Renal cortical epithelial cell (primary cell): ENCODE data around the gene BCCIP. TPM values are rescaled to one million over a fixed set of nuclear protein-coding genes. Genes with fewer than 3 reads are reported as not detected.
A peak's percentile ranks its signal among the peaks of the same experiment; 100 is the strongest.

Source experiments
- DNase-seq: peaks from one replicate; pipeline ENCODE4 v3.0.0-alpha.2; 2011; ENCODE audit warnings: low read depth
- total RNA-seq: library from RNA; depleted of rRNA; stranded (reverse); fragments of >200 nt; gene quantifications from 2 replicates; pipeline ENCODE4 v1.2.3, GENCODE V29; 2014

Gene BCCIP
- total RNA-seq, 1 donor from 2014 or later, result 71.1 TPM

GRCh38 chr10:125844751-125845221 is 21.4 kb downstream of the BCCIP start:
- no peak for DNase-seq

DNA sequence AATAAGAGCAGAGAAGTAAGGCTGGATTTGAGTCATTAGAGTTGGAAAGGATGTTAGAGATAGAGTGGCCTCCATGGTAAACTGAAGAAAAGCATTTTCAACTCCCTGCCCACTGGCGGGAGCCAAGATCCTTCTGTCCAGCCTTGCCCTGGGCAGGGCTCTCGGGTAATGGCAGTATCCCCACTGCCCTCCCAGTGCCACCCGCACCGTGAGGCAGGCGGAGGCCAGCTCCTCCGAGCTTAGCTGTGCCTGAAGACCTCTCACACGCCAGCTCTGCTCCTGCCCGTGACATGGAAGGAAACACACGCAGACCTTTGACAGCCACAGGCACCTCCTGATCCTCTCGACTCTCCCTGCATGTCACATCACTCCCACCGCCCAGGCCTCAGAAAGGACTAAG is 22.3 kb downstream of the BCCIP start:
- DNase-seq, result no peak

DNA sequence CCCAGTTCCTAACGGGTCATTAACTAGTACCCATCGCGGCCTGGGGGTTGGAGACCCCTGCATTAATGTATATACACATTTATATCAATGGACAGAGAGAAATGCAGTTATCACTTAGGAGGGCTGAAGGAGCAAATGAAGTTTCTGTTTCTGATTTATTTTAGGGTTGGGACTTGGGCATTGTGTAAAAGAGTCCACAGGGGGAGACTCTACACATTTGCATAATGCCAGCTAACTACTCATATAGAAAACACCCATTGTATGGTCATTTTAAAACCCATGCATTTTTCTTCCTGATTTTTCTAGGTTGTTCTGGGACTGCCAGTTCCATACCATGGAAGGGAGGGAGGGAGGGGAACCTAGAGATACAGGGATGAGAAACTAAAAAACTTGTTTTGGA is 23.5 kb downstream of the BCCIP start:
- DNase-seq, result no peak

GRCh38 chr10:125848371-125848770 is 25.0 kb downstream of the BCCIP start:
- no peak for DNase-seq

DNA sequence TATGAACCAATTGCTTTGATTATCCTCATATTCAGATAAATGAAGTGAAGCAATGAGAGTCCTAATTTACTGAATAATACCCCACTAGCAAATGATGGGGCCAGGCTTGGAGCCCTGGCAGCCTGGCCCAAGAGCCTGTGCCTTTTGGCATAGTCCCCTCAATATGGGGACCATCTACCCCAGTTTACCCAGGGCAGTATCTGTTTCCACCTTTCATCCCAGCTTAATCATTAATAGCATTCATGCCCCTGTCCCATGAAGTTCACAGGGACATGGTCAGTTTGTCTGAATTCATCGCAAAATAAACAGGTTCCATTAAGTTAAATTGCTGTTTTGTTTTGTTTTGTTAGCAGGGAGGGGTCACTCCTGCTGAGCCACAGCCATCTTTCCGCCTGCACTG is 25.5 kb downstream of the BCCIP start:
- DNase-seq, result no peak

GRCh38 chr10:125849448-125849847 is 26.1 kb downstream of the BCCIP start:
- no peak for DNase-seq

DNA sequence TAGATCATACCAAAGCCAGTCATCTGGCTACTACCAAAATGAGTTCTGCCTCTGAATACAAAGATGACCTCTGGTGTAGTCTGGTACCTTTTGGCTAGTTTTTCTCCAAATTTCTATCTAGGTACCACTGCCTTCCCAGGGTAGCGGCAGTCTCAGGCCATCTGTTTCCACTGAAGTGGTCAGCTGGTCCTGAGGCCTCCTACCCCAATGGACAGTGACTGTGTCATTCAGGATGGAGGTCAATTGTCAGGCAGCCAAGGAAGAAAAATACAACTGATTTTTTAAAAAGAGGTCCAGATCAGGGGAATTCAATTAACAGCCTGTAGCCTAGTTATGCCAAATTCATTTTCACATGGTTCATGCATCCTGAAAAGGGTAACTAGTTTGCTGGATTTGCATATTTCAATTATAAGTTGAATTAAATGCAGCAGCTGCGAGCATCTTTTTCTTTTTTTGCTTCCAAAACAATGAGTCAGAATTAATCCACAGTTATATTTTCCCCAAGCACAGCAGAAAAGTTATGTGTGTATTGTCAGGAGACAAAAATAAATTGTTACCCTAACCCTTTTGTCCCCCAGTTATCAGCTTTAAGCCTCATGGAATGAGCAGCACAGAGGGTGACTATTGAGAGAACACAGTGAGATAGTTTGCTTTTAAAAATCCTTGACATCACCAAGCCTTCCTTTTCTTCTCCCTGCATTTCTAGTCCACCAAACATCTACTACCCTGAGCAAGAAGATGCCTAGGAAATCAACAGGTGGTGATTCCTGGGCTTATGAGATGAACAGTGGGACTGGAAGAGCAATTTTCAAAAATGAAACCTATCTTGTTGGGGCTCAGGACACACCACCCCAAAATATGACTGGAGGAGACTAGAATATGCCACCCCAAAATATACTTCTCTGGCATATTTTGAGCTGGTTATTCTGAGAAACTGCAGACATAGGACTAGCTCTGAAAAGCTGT is 27.7 kb downstream of the BCCIP start:
- DNase-seq, result no peak

GRCh38 chr10:125852487-125852886 is 29.1 kb downstream of the BCCIP start:
- no peak for DNase-seq

DNA sequence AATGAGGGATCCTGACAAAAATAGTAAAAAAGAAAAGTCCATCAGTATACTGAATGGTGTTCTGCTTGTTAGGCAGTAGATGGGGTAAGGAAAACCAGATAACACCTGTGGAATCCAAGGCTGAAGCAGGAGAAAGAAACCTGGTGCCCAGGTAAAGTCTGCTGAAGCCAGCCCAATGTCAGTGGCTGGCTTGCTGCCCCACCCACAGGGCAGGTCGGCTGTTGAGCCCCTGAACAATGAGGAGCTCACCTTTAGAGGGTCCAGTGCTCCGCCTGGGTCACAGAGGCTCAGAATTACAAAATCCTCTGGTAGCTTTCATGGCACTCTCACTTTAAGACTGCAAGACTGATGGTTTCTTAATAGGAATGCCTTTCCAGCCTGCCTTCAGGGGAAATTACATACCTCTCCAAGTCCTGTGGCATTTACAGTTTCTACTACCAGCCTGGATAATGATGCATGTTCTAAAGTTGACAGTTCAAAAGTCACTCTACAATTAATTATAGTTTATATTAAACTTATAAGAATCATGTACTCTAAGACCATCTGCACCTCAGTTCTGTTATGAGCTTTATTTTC is 33.9 kb downstream of the BCCIP start:
- DNase-seq, result peak; percentile 28

- DNase-seq, result peak; percentile 26
These were observed 35.9 kb downstream of the BCCIP start for GRCh38 chr10:125859128-125859817.

DNA sequence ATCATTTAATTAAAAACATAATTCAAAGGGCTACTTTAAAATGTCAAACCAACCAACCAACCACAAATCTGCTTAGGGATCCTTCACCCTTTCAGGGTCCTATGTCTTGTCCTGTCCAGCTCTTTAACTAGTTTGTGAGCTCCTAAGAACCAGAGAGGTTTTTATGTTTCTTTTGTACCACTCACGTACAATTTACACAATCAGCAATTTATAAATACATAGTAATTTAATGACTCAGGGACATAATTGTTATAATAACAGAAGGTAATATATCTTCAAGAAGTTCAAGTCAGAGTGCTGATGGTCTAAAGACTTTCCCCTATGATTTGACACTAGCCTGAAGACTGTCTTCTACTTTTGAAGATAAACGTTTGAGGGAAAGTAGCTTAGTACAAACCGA is 41.8 kb downstream of the BCCIP start:
- no peak for DNase-seq

DNA sequence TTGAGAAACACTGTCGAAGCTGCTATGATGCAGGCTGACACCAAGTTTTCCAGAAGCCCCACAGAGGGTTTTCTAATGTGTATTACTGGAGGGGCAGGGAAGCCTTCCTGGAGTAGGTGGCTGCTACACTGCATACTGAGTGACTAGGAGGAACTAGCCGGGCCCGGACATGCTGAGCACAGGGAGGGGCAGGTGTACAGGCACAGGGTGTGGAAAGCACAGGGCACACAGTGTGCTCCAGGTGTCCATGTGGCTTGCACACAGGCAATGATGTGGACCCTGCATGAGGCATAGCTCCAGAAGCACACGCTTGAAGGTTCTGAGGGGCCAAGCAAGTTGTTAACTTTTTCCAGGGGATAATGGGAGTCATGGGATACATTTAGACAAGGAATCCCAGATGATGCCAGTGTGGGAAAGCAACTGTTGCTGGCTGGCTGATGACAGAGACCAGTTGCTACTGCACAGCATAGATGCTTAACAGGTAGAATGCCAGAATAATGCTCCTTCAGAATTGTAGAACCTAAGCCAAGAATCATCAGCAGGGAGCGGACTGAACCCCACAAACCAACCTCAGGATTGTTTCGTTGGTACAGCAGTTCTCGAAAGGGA is 43.2 kb downstream of the BCCIP start:
- DNase-seq, result no peak

DNA sequence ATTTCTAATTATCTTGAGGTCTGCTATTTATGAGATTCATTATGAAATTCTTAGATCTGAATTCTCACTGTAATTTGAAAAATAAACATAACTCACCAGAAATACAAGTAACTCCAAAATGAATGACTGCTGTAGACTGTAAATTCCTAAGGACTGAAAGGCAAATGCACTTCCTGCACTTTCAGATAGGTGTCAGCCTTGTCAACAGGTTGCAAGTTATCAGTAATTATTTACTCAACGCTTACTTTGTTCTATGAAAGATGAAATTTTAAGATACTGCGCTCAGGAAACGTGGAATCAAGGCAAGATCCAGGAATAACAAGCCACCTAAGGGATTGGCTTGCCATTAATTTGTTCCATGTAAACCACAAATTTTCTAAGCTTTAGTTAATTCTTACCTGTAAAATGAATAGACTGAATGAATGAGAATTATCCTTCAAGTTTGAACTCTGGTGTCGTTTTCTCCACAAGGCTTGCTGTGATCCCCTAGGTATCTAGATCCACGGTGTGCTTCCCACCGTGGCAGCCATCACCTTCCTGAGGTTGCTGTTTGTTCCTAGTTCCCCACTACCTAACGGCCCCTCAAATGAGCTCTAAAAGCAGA is 45.1 kb downstream of the BCCIP start:
- DNase-seq, result peak; percentile 79

DNA sequence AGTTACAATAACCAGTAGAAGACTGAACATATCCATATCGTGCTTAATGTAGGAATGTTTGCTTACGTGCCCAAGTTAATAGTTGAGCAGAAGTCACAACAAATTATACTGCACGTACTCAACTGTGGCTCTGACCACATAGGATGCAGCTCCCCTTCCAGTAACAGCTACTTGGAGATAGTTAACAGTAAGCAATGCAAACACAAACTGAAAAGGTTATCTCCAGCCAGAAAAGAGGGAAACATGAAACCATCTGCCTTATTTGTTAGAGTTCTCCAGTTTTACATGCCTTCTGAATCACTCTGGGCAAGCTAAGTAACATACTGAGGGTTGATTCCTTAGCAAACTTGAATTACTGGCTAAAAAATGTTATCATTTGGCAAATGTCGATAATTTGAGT is 48.0 kb downstream of the BCCIP start:
- no peak for DNase-seq

GRCh38 chr10:125878957-125879835 is 55.9 kb downstream of the BCCIP start:
- peak; percentile 98 for DNase-seq

DNA sequence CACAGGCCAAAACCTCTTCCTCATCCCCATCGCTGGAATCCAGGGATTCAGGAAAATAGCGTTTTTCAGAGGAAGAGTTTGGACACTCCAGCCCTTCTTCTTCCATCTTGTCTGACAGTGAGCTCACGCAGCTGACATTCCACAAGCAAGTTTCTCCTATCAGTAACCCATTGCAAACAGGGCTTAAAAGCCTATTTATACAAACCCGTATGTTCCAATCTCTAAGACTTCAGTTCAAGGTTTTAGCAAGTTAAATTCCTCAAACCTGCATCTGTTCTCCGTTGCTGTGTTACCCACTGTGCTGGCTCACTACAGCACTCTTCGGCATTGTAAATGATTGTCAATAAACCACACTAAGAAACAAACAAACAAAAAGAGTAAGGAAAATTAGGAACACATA is 57.4 kb downstream of the BCCIP start:
- DNase-seq, result no peak

- DNase-seq, result no peak
These were observed 57.8 kb downstream of the BCCIP start, which contains the start of gene DHX32 for GRCh38 chr10:125881192-125881591. Gene DHX32, minus strand, starts transcription at chr10:125881292. Its CDS starts 468 bp downstream, at chr10:125880824.

- peak; percentile 69 for DNase-seq
These were observed 59.2 kb downstream of the BCCIP start for GRCh38 chr10:125882596-125882995.

DNA sequence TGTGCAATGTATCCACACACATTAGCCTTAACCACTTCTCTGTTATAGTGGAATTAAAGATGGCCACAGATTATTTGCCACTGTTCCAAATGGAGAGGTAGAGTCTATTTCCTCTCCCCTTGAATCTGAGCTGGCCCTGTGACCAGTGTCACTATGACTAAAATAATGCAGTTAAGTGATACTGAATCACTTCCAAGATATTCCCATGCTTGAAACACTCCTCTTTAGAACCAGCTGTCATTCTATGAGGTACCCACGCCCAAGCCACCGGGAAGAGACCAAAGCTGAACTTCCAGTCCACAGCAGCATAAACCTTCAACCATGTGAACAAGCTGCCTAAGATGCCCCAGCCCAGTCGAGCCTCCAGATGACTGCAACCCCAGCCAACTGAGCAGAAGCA is 59.9 kb downstream of the BCCIP start:
- DNase-seq, result no peak
